AG10803 (cell line): ENCODE results near the gene SRXN1.

Source experiments
- DNase-seq: peaks from one replicate; pipeline ENCODE4 v3.0.0; 2010; ENCODE audit warnings: low read depth
- H3K4me3 ChIP-seq: 2 replicates; pipeline ENCODE4 v1.5.1; 2011; ENCODE audit warnings: mild to moderate bottlenecking, low read length, control low read depth
- TF ChIP-seq, protein P1 (sequence below): conservative IDR thresholded peaks from 2 replicates; pipeline ENCODE4 v1.5.1; 2011; ENCODE audit warnings: mild to moderate bottlenecking, low read length, control low read depth, inconsistent platforms

SRXN1 gene

DNA sequence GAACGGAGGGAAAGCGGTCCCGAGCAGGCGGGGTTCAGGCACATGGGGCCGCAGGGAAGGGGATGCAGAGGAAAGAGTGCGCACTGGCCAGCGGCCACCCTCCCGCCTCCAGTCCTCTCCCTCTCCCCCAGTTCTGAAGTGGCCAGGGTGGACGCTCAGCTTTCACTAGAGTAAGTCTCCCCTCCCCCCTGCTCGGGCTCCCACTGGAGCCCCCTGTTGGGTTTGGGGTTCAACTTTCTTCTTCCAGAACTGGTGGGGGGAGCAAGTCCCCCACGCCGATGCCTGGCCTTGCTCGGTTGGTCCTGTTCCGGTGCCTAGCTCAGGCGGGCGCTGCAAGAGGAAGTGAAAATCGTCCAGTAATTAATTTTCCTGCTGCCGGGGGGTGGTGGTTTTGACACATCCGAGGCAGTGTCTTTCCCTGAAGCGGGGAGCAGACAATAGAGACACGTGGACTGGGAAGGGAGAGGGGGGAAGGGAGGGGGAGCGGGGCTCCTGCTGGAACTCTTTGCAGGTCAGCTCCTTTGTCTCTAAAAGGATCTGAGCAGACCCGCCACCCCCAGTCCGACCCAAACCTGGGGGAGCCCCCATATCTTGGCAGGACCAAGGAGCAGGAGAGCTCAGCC is 23.4 kb upstream of the SRXN1 start:
- H3K4me3 ChIP-seq: no peak overlapping the region
- TF ChIP-seq, protein P1, sequence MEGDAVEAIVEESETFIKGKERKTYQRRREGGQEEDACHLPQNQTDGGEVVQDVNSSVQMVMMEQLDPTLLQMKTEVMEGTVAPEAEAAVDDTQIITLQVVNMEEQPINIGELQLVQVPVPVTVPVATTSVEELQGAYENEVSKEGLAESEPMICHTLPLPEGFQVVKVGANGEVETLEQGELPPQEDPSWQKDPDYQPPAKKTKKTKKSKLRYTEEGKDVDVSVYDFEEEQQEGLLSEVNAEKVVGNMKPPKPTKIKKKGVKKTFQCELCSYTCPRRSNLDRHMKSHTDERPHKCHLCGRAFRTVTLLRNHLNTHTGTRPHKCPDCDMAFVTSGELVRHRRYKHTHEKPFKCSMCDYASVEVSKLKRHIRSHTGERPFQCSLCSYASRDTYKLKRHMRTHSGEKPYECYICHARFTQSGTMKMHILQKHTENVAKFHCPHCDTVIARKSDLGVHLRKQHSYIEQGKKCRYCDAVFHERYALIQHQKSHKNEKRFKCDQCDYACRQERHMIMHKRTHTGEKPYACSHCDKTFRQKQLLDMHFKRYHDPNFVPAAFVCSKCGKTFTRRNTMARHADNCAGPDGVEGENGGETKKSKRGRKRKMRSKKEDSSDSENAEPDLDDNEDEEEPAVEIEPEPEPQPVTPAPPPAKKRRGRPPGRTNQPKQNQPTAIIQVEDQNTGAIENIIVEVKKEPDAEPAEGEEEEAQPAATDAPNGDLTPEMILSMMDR: no peak
- no peak for DNase-seq

DNA sequence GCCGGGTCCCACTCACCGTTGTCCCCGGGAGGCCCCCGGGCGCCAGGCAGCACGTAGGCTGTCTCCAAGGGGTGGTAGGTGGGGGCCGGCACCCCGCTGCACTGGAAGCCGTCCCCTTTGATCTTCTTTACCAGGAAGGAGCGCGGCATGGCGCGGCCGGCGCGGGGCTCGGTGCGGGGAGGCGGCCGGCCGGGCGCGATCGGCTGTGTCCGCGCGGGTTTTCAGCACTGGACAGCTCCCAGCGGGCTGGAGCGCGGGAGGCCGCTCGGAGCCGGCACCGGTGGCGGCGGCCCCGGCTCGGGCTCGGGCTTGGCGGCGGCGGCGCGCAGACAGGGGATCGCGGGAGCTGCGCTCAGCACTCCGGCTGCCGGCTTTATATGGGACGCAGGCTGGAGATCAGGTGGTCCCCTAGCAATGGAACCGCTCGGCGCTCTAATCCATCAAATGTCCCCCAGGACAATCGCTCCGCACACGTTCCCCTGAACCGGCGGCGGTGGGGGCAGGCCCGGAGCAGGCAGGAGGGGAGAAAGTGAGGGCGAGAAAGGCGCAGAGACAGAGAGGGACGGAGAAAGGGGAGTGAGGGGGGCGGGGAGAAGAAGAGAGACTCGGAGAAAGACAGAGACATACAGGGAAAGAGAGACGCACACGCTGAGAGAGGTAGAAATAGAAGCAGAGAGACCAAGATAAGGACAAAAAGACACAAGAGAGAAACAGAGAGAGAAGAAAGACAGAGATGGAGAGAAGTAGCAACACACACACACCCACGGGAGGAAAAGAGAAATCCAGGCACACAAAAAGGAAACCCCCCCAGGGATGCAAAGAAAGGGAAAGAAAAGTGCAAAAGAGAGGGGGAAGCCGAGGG is 22.7 kb upstream of the SRXN1 start, which contains the start of gene SCRT2:
TSS of gene SCRT2 (minus strand) at position 350 of the 862 bp plus-strand sequence. CDS start at position 149, 201 bp downstream.
- TF ChIP-seq, protein P1: no peak
- no peak within 1 kb of the TSS for H3K4me3 ChIP-seq
- peak; percentile 68 for DNase-seq

DNA sequence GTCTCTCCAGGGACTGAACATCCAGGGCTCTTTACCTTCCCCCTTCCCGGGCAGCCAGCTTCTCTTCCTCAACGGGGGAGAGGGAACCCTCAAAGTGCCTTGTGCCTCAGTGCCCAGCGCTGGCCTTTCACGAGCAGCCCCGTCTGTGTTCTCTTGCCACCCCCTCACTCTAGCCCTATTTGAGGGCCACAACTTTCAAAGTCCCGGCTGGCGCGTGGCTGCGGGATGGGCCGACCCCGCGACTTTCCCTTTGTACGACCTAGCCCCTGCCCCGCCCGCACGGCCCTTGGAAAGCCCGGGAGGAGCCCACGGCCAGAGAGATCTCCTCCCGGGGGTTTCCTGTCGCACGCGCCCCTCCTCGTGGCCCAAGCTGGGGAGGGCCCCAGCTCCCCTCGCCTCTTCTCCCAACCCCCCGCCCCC is 22.0 kb upstream of the SRXN1 start:
- no peak overlapping the region for H3K4me3 ChIP-seq
- no peak for DNase-seq
- TF ChIP-seq, protein P1: no peak

DNA sequence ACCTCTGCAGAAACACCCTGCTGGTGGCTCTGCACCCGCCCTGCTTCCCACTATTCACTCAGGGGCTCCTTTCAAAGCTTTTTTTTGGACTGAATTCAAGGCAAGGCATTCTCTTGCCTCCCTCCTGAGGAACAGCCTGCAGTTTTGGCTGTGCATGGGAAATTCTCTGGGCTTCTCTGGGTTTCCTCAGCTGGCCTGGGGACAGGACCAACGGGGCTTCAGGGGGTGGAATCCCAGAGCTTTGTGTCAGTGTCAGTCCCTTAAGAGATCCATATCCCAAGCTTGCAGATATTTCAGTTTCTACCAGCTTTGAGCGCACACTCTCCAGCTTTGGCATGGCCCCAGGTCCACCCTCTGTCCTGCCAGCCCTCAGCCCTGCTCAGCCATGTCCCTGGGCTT is 20.6 kb upstream of the SRXN1 start:
- TF ChIP-seq, protein P1: no peak
- no peak overlapping the region for H3K4me3 ChIP-seq
- no peak for DNase-seq

DNA sequence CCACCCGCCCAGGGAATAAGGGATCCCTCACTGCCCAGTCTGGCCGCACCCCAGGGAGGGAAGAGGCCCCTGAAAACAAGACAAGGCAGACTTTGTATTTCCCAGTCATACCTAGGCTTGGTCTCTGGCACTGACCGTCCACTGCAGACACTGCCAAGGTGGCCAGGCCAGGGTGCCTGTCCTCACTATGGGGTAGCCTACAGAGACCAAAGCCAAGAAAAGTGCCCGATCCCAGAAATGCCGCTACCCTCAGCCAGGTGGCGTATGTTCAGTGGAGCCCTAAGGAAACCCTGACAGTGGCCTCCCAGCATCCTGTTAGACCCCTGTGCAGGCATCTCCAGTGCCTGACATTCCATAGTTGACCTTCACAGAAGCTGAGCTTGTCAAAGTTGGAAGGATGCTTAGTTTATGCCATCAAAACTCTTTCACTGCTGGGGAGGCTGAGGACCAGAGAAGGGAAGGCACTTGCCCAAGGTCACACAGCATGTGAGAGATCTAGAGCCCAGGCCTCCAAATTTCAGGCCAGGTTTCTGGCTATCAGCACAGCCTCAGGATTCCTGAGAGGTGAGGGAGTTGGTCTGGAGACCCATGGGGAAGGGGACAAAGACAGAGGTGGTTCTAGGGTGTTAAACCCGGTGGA is 20.1 kb upstream of the SRXN1 start:
- H3K4me3 ChIP-seq: no peak overlapping the region
- DNase-seq: no peak
- TF ChIP-seq, protein P1: peak; percentile 21; the same call in 1 of the 2 replicates

DNA sequence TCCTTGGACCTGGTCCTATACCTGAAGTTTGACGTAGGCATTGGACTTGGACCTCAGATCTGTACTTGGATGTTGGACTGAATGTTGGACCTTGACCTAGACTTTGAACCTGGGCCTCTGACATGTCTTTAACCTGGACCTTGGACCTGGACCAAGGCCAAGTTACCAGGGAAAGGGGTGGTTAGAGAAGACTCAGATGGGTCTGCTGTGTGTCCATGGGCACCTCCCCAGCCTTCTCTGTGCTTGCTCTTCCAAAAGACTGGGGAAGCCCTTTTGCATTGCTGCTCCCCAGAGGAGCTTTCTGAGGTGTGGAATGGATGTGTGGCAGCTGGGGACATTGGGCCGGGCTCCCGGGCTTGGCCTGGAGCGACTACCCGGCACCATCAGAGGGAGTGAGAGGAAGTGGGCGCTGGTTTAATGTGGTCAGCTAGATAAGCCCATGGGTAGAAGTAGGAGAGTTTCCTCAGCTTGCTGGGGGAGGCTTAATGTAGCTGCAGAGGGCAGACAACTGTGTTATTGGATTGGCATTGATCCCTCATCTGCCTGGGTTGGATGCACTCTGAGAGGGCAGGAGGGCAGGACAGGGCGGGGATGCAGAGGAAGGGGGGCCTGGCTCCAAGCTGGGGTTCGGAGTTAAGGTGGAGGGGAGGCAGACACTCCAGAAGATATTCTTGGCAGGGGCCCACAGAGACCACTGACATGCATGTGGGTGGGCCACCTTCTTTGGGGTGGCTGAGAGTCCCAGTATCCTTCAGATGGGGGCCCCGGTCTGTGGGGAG is 18.4 kb upstream of the SRXN1 start:
- TF ChIP-seq, protein P1: no peak
- no peak overlapping the region for H3K4me3 ChIP-seq

More for the DNA sequence above, 18.4 kb upstream of the SRXN1 start:
- DNase-seq: no peak
